ENCODE results near the gene MGLL.

DNA sequence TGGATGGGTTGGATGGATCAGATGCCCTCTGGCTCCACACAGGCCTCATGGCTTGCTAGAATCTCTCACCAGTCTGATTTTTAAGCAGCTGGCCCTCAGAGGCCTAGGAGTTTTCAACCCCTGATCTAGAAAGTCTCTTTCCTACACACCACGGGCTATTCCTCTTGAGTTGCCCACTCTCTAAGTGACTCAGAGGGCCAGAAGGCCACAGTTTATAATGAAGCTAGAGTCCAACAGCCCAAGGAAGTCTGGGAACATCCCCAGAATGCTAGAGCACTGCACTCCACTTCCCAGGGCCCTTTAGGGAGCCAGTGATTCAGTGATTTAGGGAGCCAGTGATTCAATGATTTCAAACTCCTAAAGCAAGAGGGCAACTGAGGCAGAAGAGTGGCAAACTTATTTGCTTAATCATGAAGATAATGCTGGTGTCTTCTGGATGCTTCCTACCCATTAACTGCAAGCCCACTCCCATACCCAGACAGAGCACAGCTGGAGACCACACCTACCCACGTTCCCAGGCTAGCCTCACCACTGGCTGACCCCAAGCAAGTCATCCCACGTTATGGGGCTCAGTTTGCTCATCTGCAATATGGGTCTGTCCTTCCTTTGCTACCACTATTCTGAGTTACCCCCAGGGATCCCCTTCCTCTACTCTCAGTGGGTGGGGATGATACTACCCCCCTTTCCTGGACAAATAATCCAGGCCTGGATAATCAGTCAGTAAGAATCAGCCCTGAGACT is 112.8 kb downstream of the MGLL start:
- TF ChIP-seq, protein P1, sequence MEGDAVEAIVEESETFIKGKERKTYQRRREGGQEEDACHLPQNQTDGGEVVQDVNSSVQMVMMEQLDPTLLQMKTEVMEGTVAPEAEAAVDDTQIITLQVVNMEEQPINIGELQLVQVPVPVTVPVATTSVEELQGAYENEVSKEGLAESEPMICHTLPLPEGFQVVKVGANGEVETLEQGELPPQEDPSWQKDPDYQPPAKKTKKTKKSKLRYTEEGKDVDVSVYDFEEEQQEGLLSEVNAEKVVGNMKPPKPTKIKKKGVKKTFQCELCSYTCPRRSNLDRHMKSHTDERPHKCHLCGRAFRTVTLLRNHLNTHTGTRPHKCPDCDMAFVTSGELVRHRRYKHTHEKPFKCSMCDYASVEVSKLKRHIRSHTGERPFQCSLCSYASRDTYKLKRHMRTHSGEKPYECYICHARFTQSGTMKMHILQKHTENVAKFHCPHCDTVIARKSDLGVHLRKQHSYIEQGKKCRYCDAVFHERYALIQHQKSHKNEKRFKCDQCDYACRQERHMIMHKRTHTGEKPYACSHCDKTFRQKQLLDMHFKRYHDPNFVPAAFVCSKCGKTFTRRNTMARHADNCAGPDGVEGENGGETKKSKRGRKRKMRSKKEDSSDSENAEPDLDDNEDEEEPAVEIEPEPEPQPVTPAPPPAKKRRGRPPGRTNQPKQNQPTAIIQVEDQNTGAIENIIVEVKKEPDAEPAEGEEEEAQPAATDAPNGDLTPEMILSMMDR (IDR thresholded peaks at IDR 0.05 in 2 of 3, conservative IDR thresholded peaks at IDR 0.05 in 1 of 3; ENCODE audit: insufficient read depth in 2 of 3, low read depth in 1 of 3, low read length in 3 of 3) = no peak
- TF ChIP-seq ELF4 (CRISPR knock-in tag; IDR thresholded peaks at IDR 0.05) (no peak), ZNF23 (CRISPR knock-in tag; IDR thresholded peaks at IDR 0.05) (no peak), MEF2D (tag; conservative IDR thresholded peaks at IDR 0.05; ENCODE audit: low read depth) (no peak), POLR2AphosphoS2 (IDR thresholded peaks at IDR 0.05; ENCODE audit: low read length) (no peak), CHCHD3 (CRISPR knock-in tag; IDR thresholded peaks at IDR 0.05) (no peak), TCF3 (CRISPR knock-in tag; IDR thresholded peaks at IDR 0.05) (no peak), BACH1 (tag; IDR thresholded peaks at IDR 0.05) (no peak), MECOM (CRISPR knock-in tag; IDR thresholded peaks at IDR 0.05) (no peak), HDAC2 (IDR thresholded peaks at IDR 0.05) (no peak)
- TF ChIP-seq, protein P2, sequence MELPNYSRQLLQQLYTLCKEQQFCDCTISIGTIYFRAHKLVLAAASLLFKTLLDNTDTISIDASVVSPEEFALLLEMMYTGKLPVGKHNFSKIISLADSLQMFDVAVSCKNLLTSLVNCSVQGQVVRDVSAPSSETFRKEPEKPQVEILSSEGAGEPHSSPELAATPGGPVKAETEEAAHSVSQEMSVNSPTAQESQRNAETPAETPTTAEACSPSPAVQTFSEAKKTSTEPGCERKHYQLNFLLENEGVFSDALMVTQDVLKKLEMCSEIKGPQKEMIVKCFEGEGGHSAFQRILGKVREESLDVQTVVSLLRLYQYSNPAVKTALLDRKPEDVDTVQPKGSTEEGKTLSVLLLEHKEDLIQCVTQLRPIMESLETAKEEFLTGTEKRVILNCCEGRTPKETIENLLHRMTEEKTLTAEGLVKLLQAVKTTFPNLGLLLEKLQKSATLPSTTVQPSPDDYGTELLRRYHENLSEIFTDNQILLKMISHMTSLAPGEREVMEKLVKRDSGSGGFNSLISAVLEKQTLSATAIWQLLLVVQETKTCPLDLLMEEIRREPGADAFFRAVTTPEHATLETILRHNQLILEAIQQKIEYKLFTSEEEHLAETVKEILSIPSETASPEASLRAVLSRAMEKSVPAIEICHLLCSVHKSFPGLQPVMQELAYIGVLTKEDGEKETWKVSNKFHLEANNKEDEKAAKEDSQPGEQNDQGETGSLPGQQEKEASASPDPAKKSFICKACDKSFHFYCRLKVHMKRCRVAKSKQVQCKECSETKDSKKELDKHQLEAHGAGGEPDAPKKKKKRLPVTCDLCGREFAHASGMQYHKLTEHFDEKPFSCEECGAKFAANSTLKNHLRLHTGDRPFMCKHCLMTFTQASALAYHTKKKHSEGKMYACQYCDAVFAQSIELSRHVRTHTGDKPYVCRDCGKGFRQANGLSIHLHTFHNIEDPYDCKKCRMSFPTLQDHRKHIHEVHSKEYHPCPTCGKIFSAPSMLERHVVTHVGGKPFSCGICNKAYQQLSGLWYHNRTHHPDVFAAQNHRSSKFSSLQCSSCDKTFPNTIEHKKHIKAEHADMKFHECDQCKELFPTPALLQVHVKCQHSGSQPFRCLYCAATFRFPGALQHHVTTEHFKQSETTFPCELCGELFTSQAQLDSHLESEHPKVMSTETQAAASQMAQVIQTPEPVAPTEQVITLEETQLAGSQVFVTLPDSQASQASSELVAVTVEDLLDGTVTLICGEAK (IDR thresholded peaks at IDR 0.05) = no peak
- TF ChIP-seq, protein P2 (CRISPR knock-in tag; IDR thresholded peaks at IDR 0.05) = no peak
- TF ChIP-seq, protein P3, sequence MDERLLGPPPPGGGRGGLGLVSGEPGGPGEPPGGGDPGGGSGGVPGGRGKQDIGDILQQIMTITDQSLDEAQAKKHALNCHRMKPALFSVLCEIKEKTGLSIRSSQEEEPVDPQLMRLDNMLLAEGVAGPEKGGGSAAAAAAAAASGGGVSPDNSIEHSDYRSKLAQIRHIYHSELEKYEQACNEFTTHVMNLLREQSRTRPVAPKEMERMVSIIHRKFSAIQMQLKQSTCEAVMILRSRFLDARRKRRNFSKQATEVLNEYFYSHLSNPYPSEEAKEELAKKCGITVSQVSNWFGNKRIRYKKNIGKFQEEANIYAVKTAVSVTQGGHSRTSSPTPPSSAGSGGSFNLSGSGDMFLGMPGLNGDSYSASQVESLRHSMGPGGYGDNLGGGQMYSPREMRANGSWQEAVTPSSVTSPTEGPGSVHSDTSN (CRISPR knock-in tag; IDR thresholded peaks at IDR 0.05; ENCODE audit: low read depth) = no peak
- TF ChIP-seq, protein P3 (tag; conservative IDR thresholded peaks at IDR 0.05; ENCODE audit: low read depth) = no peak
- TF ChIP-seq, protein P4, sequence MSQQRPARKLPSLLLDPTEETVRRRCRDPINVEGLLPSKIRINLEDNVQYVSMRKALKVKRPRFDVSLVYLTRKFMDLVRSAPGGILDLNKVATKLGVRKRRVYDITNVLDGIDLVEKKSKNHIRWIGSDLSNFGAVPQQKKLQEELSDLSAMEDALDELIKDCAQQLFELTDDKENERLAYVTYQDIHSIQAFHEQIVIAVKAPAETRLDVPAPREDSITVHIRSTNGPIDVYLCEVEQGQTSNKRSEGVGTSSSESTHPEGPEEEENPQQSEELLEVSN (IDR thresholded peaks at IDR 0.05; ENCODE audit: borderline replicate concordance in 1 of 2, extremely low read depth in 1 of 2, insufficient read depth in 1 of 2, insufficient read length in 1 of 2, low read depth in 1 of 2, low read length in 1 of 2, poor library complexity in 1 of 2, severe bottlenecking in 1 of 2) = no peak
- TF ChIP-seq, protein P5, sequence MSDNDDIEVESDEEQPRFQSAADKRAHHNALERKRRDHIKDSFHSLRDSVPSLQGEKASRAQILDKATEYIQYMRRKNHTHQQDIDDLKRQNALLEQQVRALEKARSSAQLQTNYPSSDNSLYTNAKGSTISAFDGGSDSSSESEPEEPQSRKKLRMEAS (CRISPR knock-in tag; IDR thresholded peaks at IDR 0.05) = no peak
